Erythroblast (primary cell): ENCODE results near the gene SNX21.

Experiments
- GATA1 ChIP-seq: IDR thresholded peaks from 2 replicates; pipeline ENCODE4 v1.6.1; 2011; ENCODE audit warnings: low read depth, mild to moderate bottlenecking, control low read depth, low read length, moderate library complexity
- POLR2A ChIP-seq: IDR thresholded peaks from 2 replicates; pipeline ENCODE4 v1.6.1; 2011; ENCODE audit warnings: mild to moderate bottlenecking, low read length

DNA sequence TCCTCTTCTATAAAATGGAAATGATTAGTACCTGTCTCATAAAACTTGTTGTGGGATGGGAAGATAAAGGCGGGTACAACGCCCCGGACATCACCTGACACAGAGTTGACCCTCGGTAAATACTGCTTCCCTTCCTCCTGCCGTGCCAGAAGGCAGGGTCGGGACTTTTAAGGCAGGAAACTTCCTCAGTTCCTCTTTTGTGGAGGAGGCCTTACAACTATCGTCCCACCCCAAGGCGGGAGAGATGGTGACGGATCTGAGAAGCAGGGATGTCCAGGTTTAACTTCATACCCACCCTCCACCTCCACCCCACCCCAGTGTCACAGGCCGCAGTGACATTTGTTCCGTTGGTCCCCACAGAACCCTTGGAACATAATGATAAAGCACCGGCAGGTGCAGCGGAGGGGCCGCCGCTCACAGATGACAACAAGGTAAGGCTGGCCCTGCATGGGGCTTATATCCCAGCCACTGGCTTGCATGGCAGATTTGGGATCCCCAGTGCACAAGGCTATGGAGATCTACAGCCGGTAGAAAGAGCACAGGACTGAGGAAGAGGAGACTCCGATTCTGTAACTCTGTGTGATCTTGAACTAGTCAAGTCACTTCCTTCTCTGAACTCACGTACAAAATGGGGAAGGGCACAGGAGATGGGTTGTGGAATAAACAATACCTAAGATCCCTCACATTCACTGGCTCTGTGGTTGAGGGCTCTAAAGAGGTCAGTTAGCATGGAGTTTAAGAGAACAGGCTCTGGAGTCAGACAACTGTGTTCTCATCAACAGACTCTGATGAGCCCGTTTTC is 41.1 kb upstream of the SNX21 start:
- no peak for TF ChIP-seq POLR2A
- TF ChIP-seq GATA1: no peak
